Activated CD4-positive, alpha-beta T cell treated with anti-CD3 and anti-CD28 coated beads, Interleukin-2, amount 10 ng/mL, durations not matched to agents 7 days and 5 days (primary cell): Measurements from ENCODE around the gene KCNIP4. TPM values are rescaled to one million over a fixed set of nuclear protein-coding genes. Genes with fewer than 3 reads are reported as not detected.

Source experiments
- CTCF ChIA-PET: fragments of 350-600 bp; sonication (Branson Sonifier 250); formaldehyde crosslinking; loops from one replicate; lab custom pipeline; 2021; ENCODE audit warnings: antibody characterized with exemption; lab: Charles Lee
- POLR2A ChIA-PET: fragments of 350-600 bp; sonication (Branson Sonifier 250); formaldehyde crosslinking; loops from one replicate; lab custom pipeline; 2021; ENCODE audit warnings: antibody characterized with exemption; lab: Charles Lee
- DNase-seq: peaks from one replicate; pipeline ENCODE4 v3.0.0-alpha.2; 2020
- H3K27ac Mint-ChIP-seq: one replicate; pipeline ENCODE4 v1.8.0; 2021; ENCODE audit warnings: mild to moderate bottlenecking, moderate library complexity, mixed read lengths
- H3K27me3 Mint-ChIP-seq: one replicate; pipeline ENCODE4 v1.8.0; 2021; ENCODE audit warnings: mixed read lengths
- H3K36me3 Mint-ChIP-seq: one replicate; pipeline ENCODE4 v1.8.0; 2021; ENCODE audit warnings: low read depth, mixed read lengths
- H3K4me1 Mint-ChIP-seq: one replicate; pipeline ENCODE4 v1.8.0; 2021; ENCODE audit warnings: mixed read lengths
- H3K4me3 Mint-ChIP-seq: one replicate; pipeline ENCODE4 v1.8.0; 2021; ENCODE audit warnings: mild to moderate bottlenecking, moderate library complexity, mixed read lengths
- H3K9me3 Mint-ChIP-seq: one replicate; pipeline ENCODE4 v1.8.0; 2021; ENCODE audit warnings: mixed read lengths
- total RNA-seq, 2 experiments: library from RNA; stranded (reverse); gene quantifications; one replicate each; pipeline ENCODE4 v1.2.3, GENCODE V29; 2021

The KCNIP4 gene
- total RNA-seq, 2 experiments from 2014 or later: not detected

GRCh38 chr4:21002286-21002685 is 946.3 kb downstream of the KCNIP4 start:
- no peak overlapping the region for H3K4me3 Mint-ChIP-seq
- H3K9me3 Mint-ChIP-seq: peaks cover 11% of the 10 kb centered on the region
- no peaks in the 10 kb centered on the region for H3K4me1 Mint-ChIP-seq
- POLR2A ChIA-PET: no interaction called here
- H3K36me3 Mint-ChIP-seq: no peaks in the 10 kb centered on the region
- H3K27ac Mint-ChIP-seq: no peak overlapping the region
- CTCF ChIA-PET: no interaction called here
- no peak for DNase-seq
- no peaks in the 10 kb centered on the region for H3K27me3 Mint-ChIP-seq

GRCh38 chr4:21001490-21001889 is 947.1 kb downstream of the KCNIP4 start:
- ChIA-PET POLR2A (no interaction called here), CTCF (no interaction called here)
- no peaks in the 10 kb centered on the region for H3K4me1 Mint-ChIP-seq
- no peaks in the 10 kb centered on the region for H3K36me3 Mint-ChIP-seq
- no peak for DNase-seq
- peaks cover 7% of the 10 kb centered on the region for H3K9me3 Mint-ChIP-seq
- H3K27ac Mint-ChIP-seq: no peak overlapping the region
- H3K4me3 Mint-ChIP-seq: no peak overlapping the region
- H3K27me3 Mint-ChIP-seq: no peaks in the 10 kb centered on the region

- Mint-ChIP-seq H3K27ac (no peak overlapping the region), H3K27me3 (no peaks in the 10 kb centered on the region), H3K4me1 (no peaks in the 10 kb centered on the region), H3K9me3 (no peaks in the 10 kb centered on the region), H3K36me3 (no peaks in the 10 kb centered on the region), H3K4me3 (no peak overlapping the region)
- POLR2A ChIA-PET: no interaction called here
- CTCF ChIA-PET: no interaction called here
- DNase-seq: no peak
Observed at GRCh38 chr4:20997886-20998285, 950.7 kb downstream of the KCNIP4 start.

- no peak overlapping the region for H3K4me3 Mint-ChIP-seq
- DNase-seq: no peak
- H3K9me3 Mint-ChIP-seq: peaks cover 4% of the 10 kb centered on the region
- CTCF ChIA-PET: no interaction called here
- H3K4me1 Mint-ChIP-seq: no peaks in the 10 kb centered on the region
- POLR2A ChIA-PET: no interaction called here
- no peaks in the 10 kb centered on the region for H3K27me3 Mint-ChIP-seq
- H3K27ac Mint-ChIP-seq: no peak overlapping the region
- H3K36me3 Mint-ChIP-seq: no peaks in the 10 kb centered on the region
Observed at GRCh38 chr4:20995610-20996009, 953.0 kb downstream of the KCNIP4 start.

GRCh38 chr4:20995015-20995414 is 953.6 kb downstream of the KCNIP4 start:
- Mint-ChIP-seq H3K4me1 (no peaks in the 10 kb centered on the region), H3K36me3 (no peaks in the 10 kb centered on the region), H3K9me3 (peaks cover 4% of the 10 kb centered on the region), H3K27ac (no peak overlapping the region), H3K4me3 (no peak overlapping the region), H3K27me3 (no peaks in the 10 kb centered on the region)
- POLR2A ChIA-PET: no interaction called here
- CTCF ChIA-PET: no interaction called here
- no peak for DNase-seq

GRCh38 chr4:20992002-20992401 is 956.6 kb downstream of the KCNIP4 start:
- no peak for DNase-seq
- H3K36me3 Mint-ChIP-seq: no peaks in the 10 kb centered on the region
- ChIA-PET CTCF (no interaction called here), POLR2A (no interaction called here)
- peaks cover 4% of the 10 kb centered on the region for H3K9me3 Mint-ChIP-seq
- H3K27ac Mint-ChIP-seq: no peak overlapping the region
- H3K27me3 Mint-ChIP-seq: no peaks in the 10 kb centered on the region
- H3K4me3 Mint-ChIP-seq: no peak overlapping the region
- no peaks in the 10 kb centered on the region for H3K4me1 Mint-ChIP-seq

GRCh38 chr4:20987191-20987590 is 961.4 kb downstream of the KCNIP4 start:
- CTCF ChIA-PET: no interaction called here
- no peaks in the 10 kb centered on the region for H3K4me1 Mint-ChIP-seq

GRCh38 chr4:20984576-20984836 is 964.1 kb downstream of the KCNIP4 start:
- Mint-ChIP-seq H3K4me3 (no peak overlapping the region), H3K4me1 (no peaks in the 10 kb centered on the region), H3K36me3 (no peaks in the 10 kb centered on the region), H3K27ac (no peak overlapping the region), H3K27me3 (peaks cover 13% of the 10 kb centered on the region), H3K9me3 (peaks cover 6% of the 10 kb centered on the region)
- ChIA-PET POLR2A (no interaction called here), CTCF (no interaction called here)
- DNase-seq: no peak

More at GRCh38 chr4:20987191-20987590, 961.4 kb downstream of the KCNIP4 start:
- peaks cover 4% of the 10 kb centered on the region for H3K9me3 Mint-ChIP-seq
- H3K4me3 Mint-ChIP-seq: no peak overlapping the region
- DNase-seq: no peak
- no peaks in the 10 kb centered on the region for H3K36me3 Mint-ChIP-seq
- H3K27ac Mint-ChIP-seq: no peak overlapping the region
- POLR2A ChIA-PET: no interaction called here
- peaks cover 13% of the 10 kb centered on the region for H3K27me3 Mint-ChIP-seq

GRCh38 chr4:20983763-20984575 is 964.6 kb downstream of the KCNIP4 start:
- no peak for DNase-seq
- Mint-ChIP-seq H3K27ac (no peak overlapping the region), H3K27me3 (peaks cover 13% of the 10 kb centered on the region), H3K4me1 (no peaks in the 10 kb centered on the region), H3K9me3 (peaks cover 6% of the 10 kb centered on the region), H3K4me3 (no peak overlapping the region), H3K36me3 (no peaks in the 10 kb centered on the region)
- ChIA-PET POLR2A (no interaction called here), CTCF (no interaction called here)

GRCh38 chr4:20982544-20982943 is 966.0 kb downstream of the KCNIP4 start:
- peaks cover 6% of the 10 kb centered on the region for H3K9me3 Mint-ChIP-seq
- ChIA-PET POLR2A (no interaction called here), CTCF (no interaction called here)
- no peak for DNase-seq
- no peaks in the 10 kb centered on the region for H3K36me3 Mint-ChIP-seq
- H3K4me1 Mint-ChIP-seq: no peaks in the 10 kb centered on the region
- no peak overlapping the region for H3K27ac Mint-ChIP-seq
- no peak overlapping the region for H3K4me3 Mint-ChIP-seq
- H3K27me3 Mint-ChIP-seq: peaks cover 13% of the 10 kb centered on the region

GRCh38 chr4:20960291-20960690 is 988.3 kb downstream of the KCNIP4 start:
- H3K27ac Mint-ChIP-seq: no peak overlapping the region
- H3K27me3 Mint-ChIP-seq: no peaks in the 10 kb centered on the region
- H3K4me3 Mint-ChIP-seq: no peak overlapping the region
- ChIA-PET CTCF (no interaction called here), POLR2A (no interaction called here)
- no peaks in the 10 kb centered on the region for H3K36me3 Mint-ChIP-seq
- DNase-seq: no peak
- H3K4me1 Mint-ChIP-seq: no peaks in the 10 kb centered on the region
- H3K9me3 Mint-ChIP-seq: no peaks in the 10 kb centered on the region

GRCh38 chr4:20954541-20954940 is 994.0 kb downstream of the KCNIP4 start:
- DNase-seq: no peak
- Mint-ChIP-seq H3K9me3 (no peaks in the 10 kb centered on the region), H3K4me3 (no peak overlapping the region), H3K27me3 (no peaks in the 10 kb centered on the region), H3K36me3 (no peaks in the 10 kb centered on the region), H3K4me1 (no peaks in the 10 kb centered on the region), H3K27ac (no peak overlapping the region)
- ChIA-PET CTCF (no interaction called here), POLR2A (no interaction called here)

GRCh38 chr4:20944961-20945360 is 1003.6 kb downstream of the KCNIP4 start:
- DNase-seq: no peak
- Mint-ChIP-seq H3K4me3 (no peak overlapping the region), H3K36me3 (no peaks in the 10 kb centered on the region), H3K9me3 (no peaks in the 10 kb centered on the region), H3K4me1 (no peaks in the 10 kb centered on the region), H3K27me3 (no peaks in the 10 kb centered on the region), H3K27ac (no peak overlapping the region)
- ChIA-PET CTCF (no interaction called here), POLR2A (no interaction called here)

- H3K27me3 Mint-ChIP-seq: no peaks in the 10 kb centered on the region
- ChIA-PET CTCF (no interaction called here), POLR2A (no interaction called here)
- H3K27ac Mint-ChIP-seq: no peak overlapping the region
- H3K4me1 Mint-ChIP-seq: no peaks in the 10 kb centered on the region
- H3K4me3 Mint-ChIP-seq: no peak overlapping the region
- no peaks in the 10 kb centered on the region for H3K9me3 Mint-ChIP-seq
- DNase-seq: no peak
- no peaks in the 10 kb centered on the region for H3K36me3 Mint-ChIP-seq
Observed at GRCh38 chr4:20944451-20944850, 1004.1 kb downstream of the KCNIP4 start.
